ENCODE results near the gene EHMT1.

The EHMT1 gene

GRCh38 chr9:137603879-137604278 lies 14.9 kb upstream of the EHMT1 start:
- no peak for DNase-seq
- CTCF ChIA-PET, result interaction anchor here (1.4 to 1.5 kb wide), 2 partner anchors 10 to 12 kb away, joined by 7 to 9 read pairs; partner anchors contain the start of gene ZMYND19
- no peaks in the 10 kb centered on the region for H3K27me3 ChIP-seq (replicated peaks in 2 of 5; ENCODE audit: control insufficient read depth in 4 of 5, insufficient read depth in 5 of 5, low read length in 4 of 5)
- H3K4me1 ChIP-seq (ENCODE audit: control extremely low read depth in 1 of 4, control insufficient read depth in 4 of 4, insufficient read depth in 4 of 4, low read length in 3 of 4), result peaks cover 3 to 52% (median 46%) of the 10 kb centered on the region in 4 experiments
- no peaks in the 10 kb centered on the region for H3K9me3 ChIP-seq (ENCODE audit: control extremely low read depth in 1 of 5, control insufficient read depth in 4 of 5, insufficient read depth in 2 of 5, low read depth in 1 of 5, low read length in 4 of 5)
- H3K36me3 ChIP-seq (ENCODE audit: control insufficient read depth in 4 of 4, insufficient read depth in 4 of 4, low read length in 3 of 4), result peaks cover 0 to 3% (median 0%) of the 10 kb centered on the region in 4 experiments
- POLR2A ChIA-PET, result no interaction called here
- H3K27ac ChIP-seq (ENCODE audit: insufficient read depth in 1 of 2, low read depth in 1 of 2, low read length in 2 of 2, poor library complexity in 1 of 2, severe bottlenecking in 2 of 2), result no peak overlapping the region
- peak overlapping the region in 1 of 7 experiments; percentile 19 for H3K4me3 ChIP-seq (ENCODE audit: control insufficient read depth in 1 of 7, extremely low read depth in 1 of 7, insufficient read depth in 4 of 7, low read depth in 2 of 7, low read length in 6 of 7)
- 96% methylated on average over 13 of the region's 13 CpGs for WGBS (ENCODE audit: insufficient coverage)

DNA sequence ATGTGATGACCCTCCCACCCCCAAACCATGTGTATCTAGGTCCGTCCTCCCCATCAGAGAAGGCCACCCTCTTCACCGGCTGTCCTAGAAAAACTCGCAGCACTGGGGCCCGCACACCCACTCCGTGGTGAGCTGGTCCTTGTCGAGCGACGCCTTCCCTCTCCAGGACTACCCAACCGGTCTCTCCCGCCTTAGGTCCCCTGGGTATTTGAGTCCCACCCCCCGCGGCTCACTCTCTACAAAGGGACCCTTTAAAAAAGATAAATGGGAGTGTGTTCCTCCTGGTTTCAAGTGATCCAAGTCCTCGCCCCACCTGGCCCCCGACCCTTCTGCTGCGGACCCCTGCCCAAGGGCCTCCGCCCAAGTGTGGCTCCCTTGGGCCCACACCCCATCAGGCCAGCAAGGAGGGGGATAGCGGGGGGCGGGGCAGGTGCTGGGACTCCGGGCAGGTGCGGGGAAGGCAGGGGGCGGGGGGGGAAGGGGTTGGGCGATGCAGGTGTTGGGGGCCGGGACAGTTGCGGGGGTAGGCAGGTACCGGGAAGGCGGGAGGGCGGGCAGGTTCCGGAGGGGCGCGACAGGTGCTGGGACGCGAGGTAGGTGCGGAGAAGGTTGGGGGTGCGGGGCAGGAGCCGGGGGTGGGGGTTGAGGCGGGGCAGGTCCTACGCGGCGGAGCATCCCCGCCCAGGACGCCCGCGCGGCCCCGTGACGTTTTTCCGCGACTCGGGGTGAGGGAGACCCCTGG lies 14.3 kb upstream of the EHMT1 start:
- peaks cover 0 to 5% (median 0%) of the 10 kb centered on the region in 4 experiments for H3K36me3 ChIP-seq (ENCODE audit: control insufficient read depth in 4 of 4, insufficient read depth in 4 of 4, low read length in 3 of 4)
- H3K27me3 ChIP-seq (replicated peaks in 2 of 5; ENCODE audit: control insufficient read depth in 4 of 5, insufficient read depth in 5 of 5, low read length in 4 of 5), result no peaks in the 10 kb centered on the region
- DNase-seq, result no peak
- H3K4me1 ChIP-seq (ENCODE audit: control extremely low read depth in 1 of 4, control insufficient read depth in 4 of 4, insufficient read depth in 4 of 4, low read length in 3 of 4), result peaks cover 3 to 52% (median 47%) of the 10 kb centered on the region in 4 experiments
- no peaks in the 10 kb centered on the region for H3K9me3 ChIP-seq (ENCODE audit: control extremely low read depth in 1 of 5, control insufficient read depth in 4 of 5, insufficient read depth in 2 of 5, low read depth in 1 of 5, low read length in 4 of 5)
- CTCF ChIA-PET, result no interaction called here
- no peak overlapping the region for H3K27ac ChIP-seq (ENCODE audit: insufficient read depth in 1 of 2, low read depth in 1 of 2, low read length in 2 of 2, poor library complexity in 1 of 2, severe bottlenecking in 2 of 2)
- peak overlapping the region in 4 of 7 experiments; percentile 15 to 69 (median 36) for H3K4me3 ChIP-seq (ENCODE audit: control insufficient read depth in 1 of 7, extremely low read depth in 1 of 7, insufficient read depth in 4 of 7, low read depth in 2 of 7, low read length in 6 of 7)
- WGBS (ENCODE audit: insufficient coverage), result 24% methylated on average over 29 of the region's 49 CpGs
- POLR2A ChIA-PET, result no interaction called here

GRCh38 chr9:137605121-137606004 lies 13.4 kb upstream of the EHMT1 start, which contains the start of gene ARRDC1:
Gene ARRDC1 (plus strand): TSS chr9:137605686. CDS start chr9:137605718, 32 bp downstream.
- no peaks in the 10 kb centered on the region for H3K9me3 ChIP-seq (ENCODE audit: control extremely low read depth in 1 of 5, control insufficient read depth in 4 of 5, insufficient read depth in 2 of 5, low read depth in 1 of 5, low read length in 4 of 5)
- H3K4me1 ChIP-seq (ENCODE audit: control extremely low read depth in 1 of 4, control insufficient read depth in 4 of 4, insufficient read depth in 4 of 4, low read length in 3 of 4), result peaks cover 3 to 52% (median 47%) of the 10 kb centered on the region in 4 experiments
- ChIA-PET POLR2A (interaction anchor here (0.5 kb wide), 1 partner anchor 404 kb away, joined by 3 read pairs; no protein-coding TSS in a partner anchor), CTCF (no interaction called here)
- peak within 1 kb of the TSS in 1 of 2 experiments; percentile 58 for H3K27ac ChIP-seq (ENCODE audit: insufficient read depth in 1 of 2, low read depth in 1 of 2, low read length in 2 of 2, poor library complexity in 1 of 2, severe bottlenecking in 2 of 2)
- H3K4me3 ChIP-seq (ENCODE audit: control insufficient read depth in 1 of 7, extremely low read depth in 1 of 7, insufficient read depth in 4 of 7, low read depth in 2 of 7, low read length in 6 of 7), result peak within 1 kb of the TSS; percentile 61 to 83 (median 78)
- under 1% methylated on average over 59 of the region's 111 CpGs for WGBS (ENCODE audit: insufficient coverage)
- peaks cover 0 to 5% (median 0%) of the 10 kb centered on the region in 4 experiments for H3K36me3 ChIP-seq (ENCODE audit: control insufficient read depth in 4 of 4, insufficient read depth in 4 of 4, low read length in 3 of 4)
- DNase-seq, result peak; percentile 94 to 97 (median 96)
- H3K27me3 ChIP-seq (replicated peaks in 2 of 5; ENCODE audit: control insufficient read depth in 4 of 5, insufficient read depth in 5 of 5, low read length in 4 of 5), result no peaks in the 10 kb centered on the region

GRCh38 chr9:137606005-137606621 lies 12.7 kb upstream of the EHMT1 start:
- Histone ChIP-seq H3K36me3 (ENCODE audit: control insufficient read depth in 4 of 4, insufficient read depth in 4 of 4, low read length in 3 of 4) (peaks cover 0 to 5% (median 0%) of the 10 kb centered on the region in 4 experiments), H3K9me3 (ENCODE audit: control extremely low read depth in 1 of 5, control insufficient read depth in 4 of 5, insufficient read depth in 2 of 5, low read depth in 1 of 5, low read length in 4 of 5) (no peaks in the 10 kb centered on the region), H3K4me1 (ENCODE audit: control extremely low read depth in 1 of 4, control insufficient read depth in 4 of 4, insufficient read depth in 4 of 4, low read length in 3 of 4) (peaks cover 3 to 56% (median 51%) of the 10 kb centered on the region in 4 experiments), H3K27ac (ENCODE audit: insufficient read depth in 1 of 2, low read depth in 1 of 2, low read length in 2 of 2, poor library complexity in 1 of 2, severe bottlenecking in 2 of 2) (peak overlapping the region in 1 of 2 experiments; percentile 58), H3K27me3 (replicated peaks in 2 of 5; ENCODE audit: control insufficient read depth in 4 of 5, insufficient read depth in 5 of 5, low read length in 4 of 5) (no peaks in the 10 kb centered on the region), H3K4me3 (ENCODE audit: control insufficient read depth in 1 of 7, extremely low read depth in 1 of 7, insufficient read depth in 4 of 7, low read depth in 2 of 7, low read length in 6 of 7) (peak overlapping the region; percentile 61 to 83 (median 78))
- CTCF ChIA-PET, result no interaction called here
- WGBS (ENCODE audit: insufficient coverage), result 4% methylated on average over 56 of the region's 57 CpGs
- POLR2A ChIA-PET, result no interaction called here
- DNase-seq, result no peak

DNA sequence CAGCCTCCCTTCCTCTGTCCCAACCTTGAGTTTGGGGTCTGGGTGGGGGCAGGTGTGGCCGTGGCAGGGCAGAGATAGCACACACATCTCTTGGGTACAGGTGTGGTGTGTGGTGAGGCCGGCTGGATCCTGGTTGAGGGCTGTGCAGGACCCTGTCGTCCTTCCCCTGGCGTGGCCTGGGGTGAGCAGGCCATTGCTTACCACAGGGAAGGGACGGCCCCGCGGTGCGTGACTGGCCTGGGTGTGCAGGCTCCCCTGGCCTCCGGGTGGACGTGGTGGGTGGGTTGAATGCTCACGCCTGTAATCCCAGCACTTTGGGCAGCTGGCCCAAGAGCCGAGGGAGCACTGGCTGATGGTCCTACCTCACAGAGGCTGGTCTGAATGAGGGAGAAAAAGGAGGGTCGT lies 12.1 kb upstream of the EHMT1 start:
- POLR2A ChIA-PET, result interaction anchor here (0.6 kb wide), 1 partner anchor 12 kb away, joined by 3 read pairs; the partner anchor contains the start of gene EHMT1
- CTCF ChIA-PET, result interaction anchor here (1.3 kb wide), 1 partner anchor 25 kb away, joined by 3 read pairs; no protein-coding TSS in a partner anchor
- Histone ChIP-seq H3K9me3 (ENCODE audit: control extremely low read depth in 1 of 5, control insufficient read depth in 4 of 5, insufficient read depth in 2 of 5, low read depth in 1 of 5, low read length in 4 of 5) (no peaks in the 10 kb centered on the region), H3K4me3 (ENCODE audit: control insufficient read depth in 1 of 7, extremely low read depth in 1 of 7, insufficient read depth in 4 of 7, low read depth in 2 of 7, low read length in 6 of 7) (peak overlapping the region in 6 of 7 experiments; percentile 37 to 83 (median 79)), H3K4me1 (ENCODE audit: control extremely low read depth in 1 of 4, control insufficient read depth in 4 of 4, insufficient read depth in 4 of 4, low read length in 3 of 4) (peaks cover 3 to 61% (median 56%) of the 10 kb centered on the region in 4 experiments), H3K36me3 (ENCODE audit: control insufficient read depth in 4 of 4, insufficient read depth in 4 of 4, low read length in 3 of 4) (peaks cover 0 to 5% (median 0%) of the 10 kb centered on the region in 4 experiments), H3K27me3 (replicated peaks in 2 of 5; ENCODE audit: control insufficient read depth in 4 of 5, insufficient read depth in 5 of 5, low read length in 4 of 5) (no peaks in the 10 kb centered on the region), H3K27ac (ENCODE audit: insufficient read depth in 1 of 2, low read depth in 1 of 2, low read length in 2 of 2, poor library complexity in 1 of 2, severe bottlenecking in 2 of 2) (peak overlapping the region in 1 of 2 experiments; percentile 58)
- WGBS (ENCODE audit: insufficient coverage), result 77% methylated on average over 10 of the region's 13 CpGs
- no peak for DNase-seq

GRCh38 chr9:137607141-137607857 lies 11.5 kb upstream of the EHMT1 start:
- Histone ChIP-seq H3K27ac (ENCODE audit: insufficient read depth in 1 of 2, low read depth in 1 of 2, low read length in 2 of 2, poor library complexity in 1 of 2, severe bottlenecking in 2 of 2) (no peak overlapping the region), H3K36me3 (ENCODE audit: control insufficient read depth in 4 of 4, insufficient read depth in 4 of 4, low read length in 3 of 4) (peaks cover 0 to 6% (median 1%) of the 10 kb centered on the region in 4 experiments), H3K27me3 (replicated peaks in 2 of 5; ENCODE audit: control insufficient read depth in 4 of 5, insufficient read depth in 5 of 5, low read length in 4 of 5) (no peaks in the 10 kb centered on the region), H3K4me3 (ENCODE audit: control insufficient read depth in 1 of 7, extremely low read depth in 1 of 7, insufficient read depth in 4 of 7, low read depth in 2 of 7, low read length in 6 of 7) (peak overlapping the region in 4 of 7 experiments; percentile 11 to 83 (median 79)), H3K9me3 (ENCODE audit: control extremely low read depth in 1 of 5, control insufficient read depth in 4 of 5, insufficient read depth in 2 of 5, low read depth in 1 of 5, low read length in 4 of 5) (no peaks in the 10 kb centered on the region), H3K4me1 (ENCODE audit: control extremely low read depth in 1 of 4, control insufficient read depth in 4 of 4, insufficient read depth in 4 of 4, low read length in 3 of 4) (peaks cover 3 to 61% (median 59%) of the 10 kb centered on the region in 4 experiments)
- no peak for DNase-seq
- POLR2A ChIA-PET, result interaction anchor here (0.6 kb wide), 1 partner anchor 12 kb away, joined by 3 read pairs; the partner anchor contains the start of gene EHMT1
- CTCF ChIA-PET, result interaction anchor here (0.6 to 1.3 kb wide), 3 partner anchors 18 to 1664 kb away, joined by 3 read pairs; no protein-coding TSS in a partner anchor
- 94% methylated on average over 14 of the region's 17 CpGs for WGBS (ENCODE audit: insufficient coverage)
